Skin epidermis (tissue), 12 donors: Measurements from ENCODE around the gene LIPE.
"Not testable (repeated sequence)": the region's sequence is repeated elsewhere in the genome, so short reads cannot be mapped to it uniquely, and the experiment has no call there.

Experiments
- H3K27ac ChIP-seq, 21 experiments: fragments of 200-600 bp; sonication (generic) in 11 of 21; one replicate each; pipeline ENCODE4 v1.5.0; 2020; ENCODE audit warnings: mild to moderate bottlenecking in 3 of 21, inconsistent platforms in 2 of 21, moderate library complexity in 2 of 21
- H3K4me3 ChIP-seq, 7 experiments: fragments of 200-600 bp; sonication (generic) in 2 of 7; one replicate each; pipeline ENCODE4 v1.5.0; 2020; ENCODE audit warnings: inconsistent platforms in 2 of 7, mild to moderate bottlenecking in 2 of 7, moderate library complexity in 1 of 7

Gene LIPE

DNA sequence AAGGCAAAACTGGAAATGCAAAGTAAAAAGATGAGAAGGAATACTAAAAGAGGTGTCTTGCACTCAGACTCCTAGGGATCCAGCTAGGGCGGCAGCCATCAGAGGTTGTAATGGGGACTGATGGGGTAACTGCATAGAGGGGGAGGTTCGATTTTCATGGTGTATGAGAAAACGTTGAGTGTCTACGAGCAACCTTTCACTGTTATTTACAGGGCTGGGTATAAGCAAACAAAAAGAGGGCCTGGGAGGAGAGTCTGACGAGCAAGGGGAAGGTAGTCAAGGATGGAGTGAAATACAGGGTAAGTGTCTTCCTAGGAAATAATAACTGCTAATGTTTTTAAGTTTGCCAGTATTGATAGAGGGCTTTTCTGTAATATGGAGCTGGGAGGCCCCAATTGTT, 21.1 kb upstream of the LIPE start:
- not testable (repeated sequence) for H3K4me3 ChIP-seq, H3K27ac ChIP-seq

DNA sequence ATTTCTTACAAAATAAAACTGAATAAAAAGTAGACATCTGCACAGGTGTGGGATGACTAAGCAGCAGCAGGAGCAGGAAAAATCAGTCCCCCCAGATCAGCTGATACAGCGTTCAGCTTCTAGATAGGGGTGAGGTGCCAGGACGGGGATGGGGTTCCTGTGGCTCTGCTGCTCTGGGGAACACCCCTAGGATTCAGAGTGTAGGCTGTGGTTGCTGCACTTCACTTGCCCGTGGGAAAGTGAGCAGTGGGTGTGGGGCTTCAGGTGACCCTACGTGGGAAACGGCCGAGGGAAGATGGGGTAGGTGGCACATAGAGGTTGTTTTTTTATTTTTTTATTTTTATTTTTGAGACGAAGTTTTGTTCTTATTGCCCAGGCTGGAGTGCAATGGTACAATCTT, 18.8 kb upstream of the LIPE start:
- H3K4me3 ChIP-seq: no peak overlapping the region
- no peak overlapping the region for H3K27ac ChIP-seq

DNA sequence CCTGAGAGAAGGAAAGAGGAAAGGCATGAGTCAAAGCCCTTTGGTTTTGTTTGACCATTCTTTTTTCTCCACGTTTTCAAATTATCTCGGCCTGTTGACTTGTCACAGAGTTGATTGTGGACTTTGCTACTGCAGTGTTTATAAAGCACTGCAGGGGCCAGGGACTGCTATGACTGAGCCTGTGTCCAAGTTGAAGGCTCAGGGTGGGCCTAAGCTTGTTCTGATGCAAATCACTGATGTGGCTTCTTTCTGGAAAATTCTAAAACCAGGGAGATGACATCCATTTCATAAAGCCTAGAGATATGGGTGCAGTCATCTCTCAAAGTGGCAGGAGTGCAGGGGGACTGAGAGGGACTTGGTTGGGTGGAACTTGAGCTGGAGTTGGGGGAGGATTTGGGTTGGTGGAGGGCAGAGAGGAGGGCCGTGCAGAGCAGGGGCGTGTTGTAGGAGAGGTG, 16.8 kb upstream of the LIPE start:
- no peak overlapping the region for H3K4me3 ChIP-seq
- no peak overlapping the region for H3K27ac ChIP-seq

DNA sequence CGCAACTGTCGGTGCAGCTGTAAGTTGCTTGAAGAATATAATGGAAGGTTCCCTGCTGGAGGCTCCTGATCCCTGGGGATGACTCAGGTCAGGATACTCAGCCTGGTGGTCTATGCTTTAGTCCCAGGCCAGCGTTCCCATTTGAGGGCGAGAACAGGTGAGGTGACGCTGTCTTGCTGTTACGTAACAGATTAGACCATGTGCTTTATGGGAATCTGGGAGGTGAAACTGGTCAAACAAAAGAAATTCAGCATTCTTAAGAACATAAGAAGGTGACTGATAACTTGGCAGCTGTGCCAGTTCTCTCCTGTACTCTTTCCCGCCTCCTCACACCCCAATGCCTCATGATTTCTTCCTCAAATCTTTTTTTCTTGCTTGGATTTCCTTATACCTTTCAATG, 15.6 kb upstream of the LIPE start, which contains the start of gene CXCL17:
Gene CXCL17 (minus strand): TSS at position 114 of the 400 bp plus-strand sequence. CDS start 114 bp downstream, outside the sequence.
- no peak within 1 kb of the TSS for H3K4me3 ChIP-seq
- H3K27ac ChIP-seq: peak within 1 kb of the TSS in 1 of 21 experiments; percentile 36

DNA sequence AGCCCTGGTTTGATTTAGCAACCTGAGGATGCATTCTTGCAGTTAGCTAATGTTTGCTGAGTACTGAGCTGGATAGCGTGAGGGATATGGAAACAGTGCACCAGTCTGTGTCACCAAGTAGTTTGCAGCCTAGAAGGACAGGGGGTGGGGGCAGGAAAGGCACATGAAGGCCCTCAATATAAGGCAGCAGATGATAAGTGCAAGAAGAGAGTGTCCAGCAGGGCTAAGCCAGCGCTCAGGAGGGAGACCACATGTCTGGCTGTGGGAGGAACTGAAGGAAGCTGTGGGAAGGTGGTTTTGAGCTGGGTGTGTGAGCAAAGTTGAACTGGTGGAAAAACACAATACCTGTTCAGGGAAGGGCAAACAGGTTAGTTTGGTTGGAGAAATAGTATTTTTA, 13.9 kb upstream of the LIPE start:
- no peak overlapping the region for H3K4me3 ChIP-seq
- peak overlapping the region in 6 of 21 experiments; percentile 33 to 53 (median 45) for H3K27ac ChIP-seq

DNA sequence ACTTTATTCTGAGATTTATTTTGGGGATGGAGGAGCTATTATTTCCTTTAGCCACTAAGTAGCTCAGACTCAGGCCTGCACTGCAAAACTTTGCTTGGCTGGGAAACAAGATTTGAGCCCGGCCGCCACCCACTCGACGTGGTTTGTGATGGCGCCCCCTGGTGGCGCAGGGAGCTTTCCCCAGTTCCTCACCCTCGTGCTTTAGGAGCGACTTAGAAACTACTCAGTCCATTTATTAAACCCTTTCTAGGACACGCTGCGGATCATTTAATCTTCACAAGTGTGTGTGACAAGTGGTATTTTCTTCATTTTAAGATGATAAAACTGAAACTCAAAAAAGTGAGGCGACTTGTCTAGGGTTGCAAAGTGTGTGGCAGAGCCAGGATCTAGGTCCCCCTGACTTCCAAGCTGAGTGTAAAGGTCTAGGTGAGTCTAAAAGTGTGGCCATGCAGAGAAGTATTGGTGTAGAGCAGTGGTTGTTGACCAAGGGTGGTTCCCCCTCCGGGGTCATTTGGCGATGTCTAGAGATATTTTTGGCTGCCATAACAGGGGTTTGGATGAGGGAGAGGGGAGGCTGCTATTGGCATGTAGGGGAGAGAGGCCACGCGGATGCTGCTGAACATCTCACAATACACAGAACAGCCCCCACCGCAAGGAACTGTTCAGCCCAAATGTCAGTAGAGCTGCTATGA, 13.3 kb upstream of the LIPE start:
- H3K27ac ChIP-seq: peak overlapping the region in 6 of 21 experiments; percentile 33 to 53 (median 42)
- no peak overlapping the region for H3K4me3 ChIP-seq

DNA sequence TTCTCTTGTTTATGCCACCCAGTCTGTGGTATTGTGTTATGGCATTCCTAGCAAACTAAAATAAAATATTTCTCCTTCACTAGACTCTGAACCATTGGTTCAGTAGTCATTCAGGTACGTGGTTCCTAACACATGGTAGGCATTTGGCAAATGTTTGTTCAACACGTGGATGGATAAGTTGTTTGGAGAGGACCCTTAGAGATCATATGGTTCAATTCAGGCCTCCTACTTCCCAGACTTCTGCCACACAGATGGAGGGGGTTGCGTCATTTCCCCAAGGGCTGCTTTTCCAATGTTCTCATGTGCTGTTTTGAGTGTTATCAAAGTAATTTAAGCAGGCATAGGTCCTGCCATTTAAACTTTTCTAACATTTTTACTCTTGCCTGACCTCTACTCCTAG, 8.8 kb upstream of the LIPE start:
- H3K4me3 ChIP-seq: no peak overlapping the region
- no peak overlapping the region for H3K27ac ChIP-seq

- H3K27ac ChIP-seq: peak overlapping the region in 1 of 21 experiments; percentile 40
Observed at GRCh38 chr19:42435316-42435715, 8.1 kb upstream of the LIPE start.

DNA sequence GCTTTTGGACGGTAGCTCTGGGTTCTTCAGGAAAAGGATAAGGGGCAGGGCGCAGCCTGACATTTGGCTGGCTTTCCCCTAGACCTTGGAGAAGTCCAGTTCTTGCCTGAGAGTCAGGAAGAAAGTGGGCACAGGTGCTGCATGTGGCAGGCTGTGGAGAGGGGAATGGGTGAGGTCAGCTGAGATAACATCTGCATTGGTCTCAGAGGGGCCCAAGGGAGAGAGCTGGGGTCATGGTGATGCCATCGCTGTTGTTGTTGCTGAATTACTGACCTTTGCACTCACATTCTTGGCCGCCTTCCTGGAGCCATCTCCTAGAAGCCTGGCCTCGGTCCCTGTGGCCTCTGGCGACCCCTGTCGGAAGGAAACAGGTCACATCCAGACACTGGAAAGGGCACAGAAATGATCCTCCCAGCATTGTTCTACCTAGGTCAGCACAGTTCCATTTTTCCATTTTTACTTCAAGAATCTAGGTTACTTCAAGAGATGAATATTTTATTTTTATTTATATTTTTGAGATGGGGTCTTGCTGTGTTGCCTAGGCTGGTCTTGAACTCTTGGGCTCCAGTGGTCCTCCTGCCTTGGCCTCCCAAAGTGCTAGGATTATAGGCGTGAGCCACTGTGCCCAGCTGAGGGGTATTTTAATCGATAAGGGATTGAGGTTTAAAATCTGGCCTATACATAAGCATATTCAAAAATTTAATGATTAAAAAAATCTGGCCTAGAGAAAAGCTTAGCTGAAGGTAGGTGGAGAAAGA, 6.5 kb upstream of the LIPE start:
- Histone ChIP-seq H3K27ac (peak overlapping the region in 3 of 21 experiments; percentile 8 to 60 (median 57)), H3K4me3 (no peak overlapping the region)

More at GRCh38 chr19:42435316-42435715, 8.1 kb upstream of the LIPE start:
- no peak overlapping the region for H3K4me3 ChIP-seq

GRCh38 chr19:42431486-42431885, 4.3 kb upstream of the LIPE start:
- Histone ChIP-seq H3K27ac (no peak overlapping the region), H3K4me3 (no peak overlapping the region)

GRCh38 chr19:42428676-42429075, 1.5 kb upstream of the LIPE start:
- Histone ChIP-seq H3K4me3 (no peak overlapping the region), H3K27ac (no peak overlapping the region)

GRCh38 chr19:42426643-42427042, 545 bp downstream of the LIPE start:
- H3K4me3 ChIP-seq: no peak overlapping the region

GRCh38 chr19:42424712-42425131, 2.5 kb downstream of the LIPE start:
- Histone ChIP-seq H3K27ac (no peak overlapping the region), H3K4me3 (no peak overlapping the region)

More at GRCh38 chr19:42426643-42427042, 545 bp downstream of the LIPE start:
- H3K27ac ChIP-seq: no peak overlapping the region

GRCh38 chr19:42424345-42424707, 2.9 kb downstream of the LIPE start:
- peak overlapping the region in 1 of 21 experiments; percentile 51 for H3K27ac ChIP-seq
- peak overlapping the region in 3 of 7 experiments; percentile 46 to 55 (median 47) for H3K4me3 ChIP-seq

DNA sequence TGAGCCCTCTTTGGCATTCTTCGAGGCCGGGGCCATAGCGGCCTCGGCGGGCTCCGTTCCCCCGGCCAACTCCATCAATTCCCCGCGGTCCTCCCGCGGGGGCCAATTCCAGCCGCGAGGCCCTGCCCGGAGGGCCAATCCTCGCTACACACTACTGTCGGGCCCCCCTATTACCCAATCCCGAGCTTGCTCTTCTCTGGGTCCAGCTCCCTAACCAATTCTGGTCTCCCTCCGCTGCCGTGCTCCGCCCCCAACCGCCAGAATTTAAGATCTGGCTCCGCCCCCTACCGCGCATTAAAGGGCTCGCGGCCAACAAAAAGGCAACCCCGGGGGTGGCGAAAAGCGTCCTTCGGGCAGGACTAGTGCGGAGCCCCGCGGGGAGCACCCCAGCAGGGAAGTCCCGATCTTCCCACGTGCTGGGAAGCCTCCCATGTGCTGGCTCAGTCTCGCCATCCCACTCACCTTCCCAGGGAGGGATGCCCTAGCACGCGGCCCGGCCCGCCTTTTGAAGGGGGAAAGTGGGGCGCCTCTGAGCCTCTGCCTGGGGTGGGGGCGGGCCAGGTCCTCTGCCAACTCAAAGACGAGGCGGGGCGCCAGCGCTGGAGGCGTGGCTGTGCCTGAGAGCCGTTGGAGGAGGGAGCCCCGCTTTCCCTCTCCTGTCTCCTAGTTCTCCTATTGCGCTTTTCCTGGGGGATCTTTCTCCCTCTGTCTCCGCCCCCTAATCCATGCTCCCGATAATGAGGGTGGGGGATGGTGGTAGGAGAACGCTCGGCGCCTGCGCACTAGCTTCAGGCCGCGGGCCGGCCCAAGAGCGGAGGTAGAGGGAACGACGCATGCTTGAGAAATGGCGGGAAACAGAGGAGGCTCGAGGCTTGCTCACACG, 3.5 kb downstream of the LIPE start:
- peak overlapping the region in 18 of 21 experiments; percentile 10 to 78 (median 50) for H3K27ac ChIP-seq

GRCh38 chr19:42422901-42423461, 4.2 kb downstream of the LIPE start:
- Histone ChIP-seq H3K27ac (peak overlapping the region in 19 of 21 experiments; percentile 10 to 78 (median 48)), H3K4me3 (peak overlapping the region; percentile 42 to 55 (median 47))

More for the DNA sequence above, 3.5 kb downstream of the LIPE start:
- H3K4me3 ChIP-seq: peak overlapping the region; percentile 42 to 55 (median 47)

DNA sequence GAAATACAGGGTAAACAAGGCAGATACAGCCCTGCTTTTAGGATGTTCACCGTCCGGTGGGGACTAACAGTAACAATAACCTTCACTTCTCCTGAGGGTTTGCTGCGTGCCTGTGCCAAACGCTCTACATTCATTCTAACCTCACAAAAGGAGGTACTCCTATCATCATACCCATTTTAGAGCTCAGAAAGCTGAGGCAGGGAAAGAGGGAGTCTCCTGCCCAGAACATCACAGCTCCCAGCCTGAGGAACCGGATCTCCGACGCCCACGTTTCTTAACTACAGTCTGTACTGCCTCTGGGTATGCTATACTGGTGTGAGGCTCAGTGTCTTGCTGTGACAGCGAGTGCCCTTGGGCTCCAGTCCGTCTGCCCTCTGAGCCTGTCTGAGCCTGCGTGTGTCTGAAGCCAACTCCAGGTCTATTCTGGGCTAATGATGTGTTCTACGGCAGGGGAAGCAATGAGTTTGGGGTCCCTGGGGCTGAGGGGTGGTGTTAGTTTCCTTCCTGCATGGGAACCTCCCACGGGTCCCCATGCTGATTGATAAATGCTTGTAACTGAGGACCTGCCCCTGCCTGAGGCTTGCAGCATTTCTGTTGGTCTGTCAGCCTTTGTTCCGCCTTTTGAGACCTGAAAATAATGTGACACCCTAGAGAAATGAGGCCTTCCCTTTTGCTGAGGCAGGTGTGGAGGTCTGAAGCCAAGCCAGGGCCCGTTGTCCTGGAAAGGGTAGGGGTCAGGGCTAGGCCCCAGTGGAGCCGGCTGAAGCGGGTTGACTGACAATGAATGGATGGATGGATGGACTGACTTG, 4.9 kb downstream of the LIPE start:
- peak overlapping the region in 17 of 21 experiments; percentile 20 to 78 (median 49) for H3K27ac ChIP-seq
- H3K4me3 ChIP-seq: peak overlapping the region; percentile 42 to 55 (median 47)

DNA sequence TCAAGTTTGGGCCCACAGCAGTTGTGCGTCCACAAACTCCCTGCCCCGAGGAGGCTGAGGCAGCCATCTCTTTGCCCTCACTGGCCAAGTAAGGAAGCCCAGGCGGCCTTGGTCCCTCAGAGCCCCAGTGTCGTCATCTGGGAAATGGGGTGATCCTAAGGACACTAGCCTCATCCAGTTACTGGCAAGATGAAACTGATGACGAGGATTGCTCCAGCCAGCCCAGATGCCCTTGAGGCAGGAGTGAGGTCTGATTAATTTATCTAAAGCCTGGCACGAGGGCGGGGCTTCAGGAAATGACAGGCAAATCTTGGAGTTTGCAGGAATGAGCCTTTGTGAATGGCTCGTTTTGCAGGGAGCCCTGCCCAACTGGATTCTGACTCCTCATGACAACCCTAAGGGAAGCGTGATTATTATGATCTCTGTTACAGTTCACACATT, 5.6 kb downstream of the LIPE start:
- Histone ChIP-seq H3K27ac (peak overlapping the region in 15 of 21 experiments; percentile 15 to 78 (median 37)), H3K4me3 (no peak overlapping the region)
